T follicular helper cell (primary cell): ENCODE results near the gene WDR64.

ENCODE experiments used
- DNase-seq: peaks from one replicate; pipeline ENCODE4 v3.0.0-alpha.2; 2020; ENCODE audit warnings: low read depth

The WDR64 gene

GRCh38 chr1:241631674-241632073 is 20.4 kb upstream of the WDR64 start:
- DNase-seq, result no peak

DNA sequence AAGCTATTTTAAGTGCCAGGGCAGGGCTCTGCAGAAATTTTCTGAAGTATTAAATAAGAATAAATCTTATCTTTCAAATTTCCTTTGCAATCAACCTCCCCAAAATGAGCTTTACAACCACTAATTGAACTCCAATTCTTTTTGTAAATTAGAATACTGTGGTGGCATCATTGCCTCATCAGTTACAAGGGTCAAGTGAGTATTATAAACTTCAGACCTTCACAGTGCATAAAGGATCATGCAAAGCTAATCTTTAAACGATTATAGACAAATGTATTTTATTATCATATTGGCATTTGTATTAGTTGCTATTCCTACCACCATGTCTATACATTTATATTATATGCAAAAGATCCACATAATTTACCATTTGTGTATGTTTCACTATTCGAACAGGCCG is 19.1 kb upstream of the WDR64 start:
- DNase-seq, result no peak

DNA sequence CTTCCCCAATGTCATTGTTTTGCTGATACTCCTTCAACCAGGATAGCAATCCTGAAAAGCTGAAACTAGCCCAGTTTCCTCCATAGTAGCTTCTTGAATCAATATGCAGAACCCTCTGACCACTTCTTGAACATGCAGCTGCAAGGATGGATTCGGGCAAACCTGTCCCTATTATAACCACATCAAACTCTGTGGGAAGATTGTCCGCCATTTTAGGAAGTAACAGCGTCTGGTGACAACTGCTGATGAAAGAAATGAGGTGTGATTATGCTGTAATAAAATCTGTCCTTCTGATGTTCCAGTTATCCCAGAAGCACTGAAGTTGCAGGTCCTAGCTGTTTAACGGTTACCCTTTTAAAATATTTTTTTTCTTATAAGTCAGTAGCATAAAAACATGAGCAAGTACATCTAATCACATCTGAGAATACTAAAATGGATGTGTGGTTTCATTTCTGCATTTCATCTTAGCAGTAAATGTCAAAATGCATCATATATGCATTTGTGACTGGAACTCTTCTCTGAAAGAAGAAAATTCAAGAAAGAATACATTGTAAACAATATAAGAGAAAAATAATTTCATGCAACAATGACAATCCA is 16.4 kb upstream of the WDR64 start:
- no peak for DNase-seq

DNA sequence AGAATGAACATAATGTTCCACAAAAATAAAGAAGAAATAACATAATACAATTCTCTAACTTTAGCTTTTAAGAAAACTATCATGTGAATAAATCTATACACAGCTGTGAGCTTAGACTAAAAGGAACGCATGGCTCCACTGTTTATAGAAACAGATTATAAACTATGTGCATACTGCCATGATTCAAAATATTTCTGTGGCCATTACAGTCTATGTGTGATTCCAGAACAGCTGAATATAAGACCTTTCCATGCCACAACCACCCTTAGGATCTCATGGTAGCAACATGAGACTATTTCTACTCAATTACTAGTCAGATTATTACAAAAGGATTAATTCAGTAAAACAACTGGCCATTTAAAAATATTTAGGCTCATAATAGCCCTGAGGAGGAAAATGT is 15.8 kb upstream of the WDR64 start:
- no peak for DNase-seq

DNA sequence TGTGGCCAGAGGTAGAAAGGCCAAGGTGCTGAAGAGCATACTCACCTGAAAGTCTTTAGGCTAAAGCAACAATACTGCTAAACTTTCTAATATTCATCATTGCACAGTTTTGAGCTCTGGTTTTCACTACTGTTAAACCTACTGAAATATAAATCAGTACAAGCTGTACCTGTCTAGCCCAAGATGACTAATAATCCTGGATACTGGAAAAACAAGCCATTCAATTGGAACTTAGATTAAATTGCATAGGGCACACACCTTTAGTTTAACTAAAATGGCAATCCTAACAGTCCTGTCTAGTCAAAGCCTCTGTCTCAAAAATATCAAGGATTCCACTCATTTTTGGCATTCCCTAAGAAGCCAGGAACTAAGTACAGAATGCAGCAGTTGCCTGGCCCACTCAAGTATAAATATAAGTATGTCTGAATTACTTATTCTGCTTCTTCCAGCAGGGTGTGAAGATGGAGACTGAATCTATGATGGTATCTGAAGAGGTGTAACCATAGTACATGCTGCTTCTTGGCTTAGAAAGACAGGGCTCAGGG is 15.0 kb upstream of the WDR64 start:
- DNase-seq, result no peak

- no peak for DNase-seq
These were observed 14.5 kb upstream of the WDR64 start for GRCh38 chr1:241637604-241638003.

GRCh38 chr1:241638099-241638682 is 13.9 kb upstream of the WDR64 start:
- DNase-seq, result no peak

- no peak for DNase-seq
These were observed 13.0 kb upstream of the WDR64 start for GRCh38 chr1:241638909-241639622.

- DNase-seq, result peak; percentile 5
These were observed 12.4 kb upstream of the WDR64 start for GRCh38 chr1:241639623-241640148.

- DNase-seq, result peak; percentile 81
These were observed 11.8 kb upstream of the WDR64 start, which contains the start of the genes CHML and OPN3 for GRCh38 chr1:241640149-241640866. TSS of gene CHML (minus strand) at chr1:241640369. CDS start at chr1:241635766, 4,603 bp downstream. TSS of gene OPN3 (minus strand) at chr1:241640369. CDS start at chr1:241640254, 115 bp downstream.

- DNase-seq, result no peak
These were observed 11.0 kb upstream of the WDR64 start for GRCh38 chr1:241640867-241641622.

- no peak for DNase-seq
These were observed 10.1 kb upstream of the WDR64 start for GRCh38 chr1:241641773-241642592.

GRCh38 chr1:241642593-241642944 is 9.5 kb upstream of the WDR64 start:
- no peak for DNase-seq

DNA sequence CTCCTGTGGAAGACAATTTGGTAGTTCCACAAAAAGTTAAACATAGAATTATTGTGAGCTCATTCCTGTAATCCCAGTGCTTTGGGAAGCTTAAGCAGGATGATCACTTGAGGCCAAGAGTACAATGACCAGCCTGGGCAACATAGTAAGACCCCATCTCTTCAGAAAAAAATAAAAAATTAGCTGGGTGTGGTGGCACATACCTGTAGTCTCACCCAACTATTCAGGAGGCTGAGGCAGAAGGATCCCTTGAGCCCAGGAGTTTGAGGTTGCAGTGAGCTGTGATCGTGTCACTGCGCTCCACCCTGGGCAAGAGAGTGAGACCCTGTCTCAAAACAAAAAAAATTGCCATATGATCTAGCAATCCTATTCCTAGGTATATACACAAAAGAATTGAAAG is 7.8 kb upstream of the WDR64 start:
- DNase-seq, result no peak

DNA sequence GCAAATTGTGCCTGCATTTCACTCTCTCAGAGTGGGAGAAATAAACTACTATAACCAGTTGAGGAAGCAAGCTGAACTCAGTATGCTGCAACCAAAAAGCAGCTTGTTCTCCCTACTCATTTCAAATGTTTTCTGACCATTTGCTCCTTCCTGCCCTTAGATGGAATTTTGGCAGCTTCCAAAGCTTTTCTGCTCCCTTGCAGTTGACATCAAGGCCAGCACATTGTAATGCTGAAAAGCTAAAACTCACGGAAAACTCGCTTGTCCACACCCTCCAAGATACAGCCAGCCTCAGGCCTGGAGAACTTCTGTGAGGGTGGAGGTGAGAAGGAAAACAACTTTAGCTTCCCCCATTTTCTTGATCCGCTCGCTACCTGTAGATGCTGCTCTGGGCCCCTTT is 6.9 kb upstream of the WDR64 start:
- no peak for DNase-seq

- no peak for DNase-seq
These were observed 5.9 kb upstream of the WDR64 start for GRCh38 chr1:241646201-241646600.

DNA sequence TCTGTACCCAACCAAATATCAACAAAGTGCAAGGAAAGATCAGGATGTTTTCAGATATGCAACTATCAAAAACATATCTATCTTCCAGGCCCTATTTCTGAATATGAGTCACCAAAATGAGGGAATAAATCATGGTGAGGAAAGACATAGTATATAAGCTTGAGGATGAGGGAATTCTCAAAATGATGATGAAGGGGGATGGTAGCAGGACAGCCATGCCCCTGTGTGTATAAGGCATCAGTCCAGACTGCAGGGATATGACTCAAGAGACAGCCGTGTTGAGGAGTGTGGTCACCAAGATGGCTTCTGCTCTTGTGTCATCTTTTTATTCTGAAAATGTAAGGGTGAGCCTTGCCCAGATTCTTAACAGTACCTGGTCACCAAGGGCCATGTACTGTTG is 4.4 kb upstream of the WDR64 start:
- no peak for DNase-seq

GRCh38 chr1:241648159-241648558 is 3.9 kb upstream of the WDR64 start:
- no peak for DNase-seq

- DNase-seq, result no peak
These were observed 1.9 kb downstream of the WDR64 start for GRCh38 chr1:241654019-241654418.

DNA sequence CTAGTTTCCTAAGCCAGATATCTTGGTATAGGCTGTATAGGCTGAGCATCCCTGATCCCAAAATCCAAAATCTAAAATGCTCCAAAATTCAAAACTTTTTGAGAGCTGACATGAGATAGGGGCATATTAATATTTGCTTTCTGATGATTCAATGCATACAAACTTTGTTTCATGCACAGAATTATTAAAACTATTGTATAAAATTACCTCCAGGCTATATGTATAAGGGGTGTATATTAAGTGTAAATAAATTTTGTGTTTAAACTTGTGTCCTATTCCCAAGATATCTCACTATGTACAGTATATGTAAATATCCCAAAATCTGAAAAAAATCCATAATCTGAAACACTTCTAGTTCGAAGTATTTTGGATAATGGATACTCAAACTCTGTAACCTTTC is 2.6 kb downstream of the WDR64 start:
- no peak for DNase-seq
